GM23338 (cell line): ENCODE results near the gene SNAPC1.

Experiments
- POLR2AphosphoS5 ChIP-seq: IDR thresholded peaks from 2 replicates; pipeline ENCODE4 v1.6.1; 2016; ENCODE audit warnings: antibody characterized with exemption, low read depth
- TF ChIP-seq, protein P1 (sequence below), 2 experiments: fragments of 200-600 bp in 1 of 2; sonication (generic) in 1 of 2; conservative IDR thresholded peaks; 2 replicates each; pipeline versions ENCODE4 v1.5.1 to v1.6.1; 2016 to 2017; ENCODE audit warnings: antibody characterized with exemption in 2 of 2, low read depth in 2 of 2, mild to moderate bottlenecking in 2 of 2, moderate library complexity in 1 of 2

DNA sequence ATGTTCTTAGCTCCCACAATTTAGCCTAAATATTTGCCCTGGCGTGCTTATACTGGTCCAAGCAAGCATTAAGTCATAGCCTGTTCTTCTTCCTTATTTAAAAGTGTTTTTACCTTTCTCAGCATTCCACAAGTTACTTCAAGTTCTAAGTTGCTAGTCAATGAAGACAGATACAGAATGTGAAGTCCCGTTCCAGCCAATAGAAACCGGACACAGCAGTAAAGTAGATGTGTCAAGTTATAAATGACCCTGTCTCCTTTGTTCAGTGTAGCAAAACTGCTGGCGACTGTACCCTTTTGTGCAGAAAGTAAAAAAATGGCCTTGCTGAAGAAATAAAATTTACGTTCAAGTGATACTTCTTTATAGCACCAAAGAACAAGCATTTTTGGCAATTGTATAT, 3.9 kb downstream of the SNAPC1 start:
- no peak for TF ChIP-seq POLR2AphosphoS5
- TF ChIP-seq, protein P1, sequence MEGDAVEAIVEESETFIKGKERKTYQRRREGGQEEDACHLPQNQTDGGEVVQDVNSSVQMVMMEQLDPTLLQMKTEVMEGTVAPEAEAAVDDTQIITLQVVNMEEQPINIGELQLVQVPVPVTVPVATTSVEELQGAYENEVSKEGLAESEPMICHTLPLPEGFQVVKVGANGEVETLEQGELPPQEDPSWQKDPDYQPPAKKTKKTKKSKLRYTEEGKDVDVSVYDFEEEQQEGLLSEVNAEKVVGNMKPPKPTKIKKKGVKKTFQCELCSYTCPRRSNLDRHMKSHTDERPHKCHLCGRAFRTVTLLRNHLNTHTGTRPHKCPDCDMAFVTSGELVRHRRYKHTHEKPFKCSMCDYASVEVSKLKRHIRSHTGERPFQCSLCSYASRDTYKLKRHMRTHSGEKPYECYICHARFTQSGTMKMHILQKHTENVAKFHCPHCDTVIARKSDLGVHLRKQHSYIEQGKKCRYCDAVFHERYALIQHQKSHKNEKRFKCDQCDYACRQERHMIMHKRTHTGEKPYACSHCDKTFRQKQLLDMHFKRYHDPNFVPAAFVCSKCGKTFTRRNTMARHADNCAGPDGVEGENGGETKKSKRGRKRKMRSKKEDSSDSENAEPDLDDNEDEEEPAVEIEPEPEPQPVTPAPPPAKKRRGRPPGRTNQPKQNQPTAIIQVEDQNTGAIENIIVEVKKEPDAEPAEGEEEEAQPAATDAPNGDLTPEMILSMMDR (conservative IDR thresholded peaks at IDR 0.05; ENCODE audit: low read depth in 2 of 2): no peak
